IMR-90 (cell line): ENCODE measurements around the gene FIBCD1. TPM values are rescaled to one million over a fixed set of nuclear protein-coding genes. Genes with fewer than 3 reads are reported as not detected.

ENCODE experiments used
- ATAC-seq: fragments of 200-7000 bp; cut with Tn5 transposase; 2 replicates; pipeline ENCODE4 v1.9.1; 2020; ENCODE audit warnings: low read depth, mild to moderate bottlenecking, moderate library complexity
- BruUV-seq: library from RNA; stranded (reverse); fragments of 400-500 nt; replicated peaks from 2 replicates; lab custom pipeline; 2021; lab: Mats Ljungman, UMichigan
- CTCF ChIA-PET: fragments of 300-600 bp; formaldehyde crosslinking; extraction: SDS; loops from one replicate; lab custom pipeline; 2021; ENCODE audit warnings: antibody characterized with exemption; lab: Yijun Ruan, JAX
- POLR2A ChIA-PET: fragments of 300-600 bp; sonication (Branson Sonifier 250); formaldehyde crosslinking; loops from one replicate; lab custom pipeline; 2022; ENCODE audit warnings: antibody characterized with exemption; ENCODE audit not compliant: unreplicated experiment; lab: Charles Lee
- DNase-seq: peaks from one replicate; pipeline ENCODE4 v3.0.0; 2013
- H2AFZ ChIP-seq: replicated peaks from 2 replicates; pipeline ENCODE3; 2013; ENCODE audit warnings: low read length, mild to moderate bottlenecking; ENCODE audit not compliant: poor library complexity
- H2AK5ac ChIP-seq: 2 replicates; pipeline ENCODE4 v1.6.1; 2013; ENCODE audit warnings: low read depth, low read length, inconsistent platforms
- H2AK9ac ChIP-seq: replicated peaks from 2 replicates; pipeline ENCODE3; 2013; ENCODE audit warnings: mild to moderate bottlenecking, low read depth, low read length, moderate library complexity; ENCODE audit not compliant: poor library complexity
- H2BK120ac ChIP-seq: 2 replicates; pipeline ENCODE4 v1.6.1; 2013; ENCODE audit warnings: low read depth, low read length, inconsistent platforms
- H2BK15ac ChIP-seq: 3 replicates; pipeline ENCODE4 v1.6.1; 2013; ENCODE audit warnings: low read depth, low read length, inconsistent platforms
- H2BK20ac ChIP-seq: 2 replicates; pipeline ENCODE4 v1.6.1; 2013; ENCODE audit warnings: low read depth, mild to moderate bottlenecking, inconsistent platforms, low read length, moderate library complexity
- H2BK5ac ChIP-seq: 2 replicates; pipeline ENCODE4 v1.6.1; 2013; ENCODE audit warnings: mild to moderate bottlenecking, low read depth, low read length, inconsistent platforms; ENCODE audit not compliant: poor library complexity, severe bottlenecking
- H3K14ac ChIP-seq: replicated peaks from 2 replicates; pipeline ENCODE4 v1.6.1; 2013; ENCODE audit warnings: low read depth, low read length, inconsistent platforms
- H3K18ac ChIP-seq: 2 replicates; pipeline ENCODE4 v1.6.1; 2013; ENCODE audit warnings: low read depth, low read length, control low read depth
- H3K23ac ChIP-seq: 2 replicates; pipeline ENCODE4 v1.6.1; 2013; ENCODE audit warnings: low read depth, low read length, inconsistent platforms
- H3K27ac ChIP-seq: 2 replicates; pipeline ENCODE4 v1.5.1; 2013; ENCODE audit warnings: mild to moderate bottlenecking, control low read depth, low read length; ENCODE audit not compliant: insufficient read depth
- H3K27me3 ChIP-seq: 2 replicates; pipeline ENCODE4 v1.6.1; 2013; ENCODE audit warnings: low read length; ENCODE audit not compliant: control insufficient read depth, insufficient read depth
- H3K36me3 ChIP-seq: 2 replicates; pipeline ENCODE4 v1.6.1; 2013; ENCODE audit warnings: low read length, mixed read lengths; ENCODE audit not compliant: control insufficient read depth, insufficient read depth
- H3K4ac ChIP-seq: 2 replicates; pipeline ENCODE4 v1.6.1; 2013; ENCODE audit warnings: low read depth, low read length, inconsistent platforms
- H3K4me1 ChIP-seq: 2 replicates; pipeline ENCODE4 v1.6.1; 2013; ENCODE audit warnings: low read length, mixed read lengths; ENCODE audit not compliant: control insufficient read depth, insufficient read depth
- H3K4me2 ChIP-seq: 2 replicates; pipeline ENCODE4 v1.6.1; 2013; ENCODE audit warnings: low read depth, mild to moderate bottlenecking, control low read depth, low read length, moderate library complexity
- H3K4me3 ChIP-seq: 2 replicates; pipeline ENCODE4 v1.5.1; 2013; ENCODE audit warnings: low read depth, mild to moderate bottlenecking, control low read depth, low read length, moderate library complexity; ENCODE audit not compliant: insufficient read depth
- H3K56ac ChIP-seq: 2 replicates; pipeline ENCODE4 v1.6.1; 2013; ENCODE audit warnings: low read length, inconsistent platforms; ENCODE audit not compliant: insufficient read depth; ENCODE audit errors: extremely low read depth
- H3K79me1 ChIP-seq, 2 experiments: 2 replicates each; pipeline ENCODE4 v1.6.1; 2013; ENCODE audit warnings: low read length in 2 of 2, inconsistent platforms in 1 of 2, low read depth in 1 of 2
- H3K9ac ChIP-seq: 2 replicates; pipeline ENCODE4 v1.6.1; 2013; ENCODE audit warnings: low read depth, low read length, control low read depth
- H3K9me1 ChIP-seq: 2 replicates; pipeline ENCODE4 v1.6.1; 2013; ENCODE audit warnings: low read length, inconsistent platforms; ENCODE audit not compliant: insufficient read depth
- H3K9me3 ChIP-seq: 2 replicates; pipeline ENCODE4 v1.6.1; 2013; ENCODE audit warnings: low read length; ENCODE audit not compliant: control insufficient read depth, insufficient read depth
- H4K20me1 ChIP-seq: 2 replicates; pipeline ENCODE4 v1.6.1; 2013; ENCODE audit warnings: low read length, inconsistent platforms; ENCODE audit not compliant: insufficient read depth
- H4K5ac ChIP-seq: 2 replicates; pipeline ENCODE4 v1.6.1; 2013; ENCODE audit warnings: mild to moderate bottlenecking, low read depth, low read length, control low read depth
- H4K8ac ChIP-seq, 2 experiments: 2 replicates each; pipeline ENCODE4 v1.6.1; 2013; ENCODE audit warnings: low read depth in 2 of 2, low read length in 2 of 2, control low read depth in 1 of 2, inconsistent platforms in 1 of 2
- H4K91ac ChIP-seq: 2 replicates; pipeline ENCODE4 v1.6.1; 2013; ENCODE audit warnings: low read depth, low read length, inconsistent platforms; ENCODE audit not compliant: insufficient read depth
- BHLHE40 ChIP-seq: fragments of 150-350 bp; IDR thresholded peaks from 2 replicates; pipeline ENCODE4 v1.6.1; 2016; ENCODE audit warnings: mild to moderate bottlenecking, low read depth, low read length
- CEBPB ChIP-seq: IDR thresholded peaks from 2 replicates; pipeline ENCODE4 v1.6.1; 2012; ENCODE audit warnings: low read depth, low read length, improper control_type of control experiment
- CHD1 ChIP-seq: IDR thresholded peaks from 2 replicates; pipeline ENCODE4 v1.6.1; 2012; ENCODE audit warnings: low read depth, low read length, improper control_type of control experiment
- ELK1 ChIP-seq: fragments of 150-350 bp; IDR thresholded peaks from 2 replicates; pipeline ENCODE4 v1.6.1; 2016; ENCODE audit warnings: low read depth, mild to moderate bottlenecking, low read length, moderate library complexity, borderline replicate concordance
- FOS ChIP-seq: fragments of 150-350 bp; IDR thresholded peaks from 2 replicates; pipeline ENCODE4 v1.6.1; 2016; ENCODE audit warnings: low read depth, low read length
- MAFK ChIP-seq: IDR thresholded peaks from 2 replicates; pipeline ENCODE4 v1.6.1; 2012; ENCODE audit warnings: low read depth, low read length, improper control_type of control experiment
- MAZ ChIP-seq: IDR thresholded peaks from 2 replicates; pipeline ENCODE4 v1.6.1; 2012; ENCODE audit warnings: low read depth, mild to moderate bottlenecking, low read length, improper control_type of control experiment, moderate library complexity, borderline replicate concordance
- MXI1 ChIP-seq: IDR thresholded peaks from 2 replicates; pipeline ENCODE4 v1.6.1; 2012; ENCODE audit warnings: low read depth, mild to moderate bottlenecking, low read length, moderate library complexity, borderline replicate concordance
- NFE2L2 ChIP-seq: fragments of 150-350 bp; IDR thresholded peaks from 2 replicates; pipeline ENCODE4 v1.6.1; 2016; ENCODE audit warnings: low read depth, mild to moderate bottlenecking, low read length
- POLR2A ChIP-seq: IDR thresholded peaks from 2 replicates; pipeline ENCODE4 v1.6.1; 2012; ENCODE audit warnings: mild to moderate bottlenecking, low read depth, low read length
- RAD21 ChIP-seq: IDR thresholded peaks from 2 replicates; pipeline ENCODE4 v1.6.1; 2012; ENCODE audit warnings: low read length, improper control_type of control experiment
- RCOR1 ChIP-seq: IDR thresholded peaks from 2 replicates; pipeline ENCODE4 v1.6.1; 2012; ENCODE audit warnings: mild to moderate bottlenecking, low read length, improper control_type of control experiment; ENCODE audit not compliant: insufficient replicate concordance
- RFX5 ChIP-seq: IDR thresholded peaks from 2 replicates; pipeline ENCODE4 v1.8.0; 2012; ENCODE audit warnings: low read depth, mild to moderate bottlenecking, low read length, moderate library complexity
- SMC3 ChIP-seq: fragments of 150-350 bp; IDR thresholded peaks from 2 replicates; pipeline ENCODE4 v1.6.1; 2016; ENCODE audit warnings: low read depth, mild to moderate bottlenecking, antibody characterized with exemption, low read length, moderate library complexity
- WGBS, 2 experiments: methylation state at CpG; one replicate each; pipeline versions ENCODE4 v1.1.5 to v1.1.7; 2013; ENCODE audit warnings: missing lambda C conversion rate in 2 of 2; ENCODE audit not compliant: insufficient read length in 1 of 2; ENCODE audit errors: extremely low coverage in 2 of 2; 5-methylcytosine and 5-hydroxymethylcytosine counted together
- dilution Hi-C: fragments of 300-500 bp; cut with HindIII; formaldehyde crosslinking; loops from one replicate; pipeline ENCODE4 v1.14.3; 2018; ENCODE audit warnings: low sequenced_read_pairs; ENCODE audit not compliant: unreplicated experiment
- in situ Hi-C: fragments of 300-500 bp; cut with MboI; formaldehyde crosslinking; loops from 3 replicates; pipeline ENCODE4 v1.14.3; 2019; ENCODE audit warnings: low sequenced_read_pairs, inconsistent platforms, mixed read lengths
- intact Hi-C: fragments of 100-400 bp; cut with micrococcal nuclease; formaldehyde crosslinking; loops from 2 replicates; pipeline ENCODE4 v1.10.0; 2022
- polyA plus RNA-seq, 3 experiments: library from polyadenylated mRNA; depleted of rRNA; stranded (reverse); fragments of >200 nt; gene quantifications; 2 replicates each; pipeline ENCODE4 v1.2.3, GENCODE V29; 2012; ENCODE audit warnings: low replicate concordance in 1 of 3
- total RNA-seq: library from RNA; depleted of rRNA; stranded (reverse); fragments of >200 nt; gene quantifications from 2 replicates; pipeline ENCODE4 v1.2.3, GENCODE V29; 2012
- TF ChIP-seq, protein P1 (sequence below): fragments of 150-350 bp; IDR thresholded peaks from 2 replicates; pipeline ENCODE4 v1.6.1; 2017; ENCODE audit warnings: mild to moderate bottlenecking, antibody characterized with exemption, low read length, low read depth
- TF ChIP-seq, protein P2 (sequence below): conservative IDR thresholded peaks from 2 replicates; pipeline ENCODE4 v1.5.1; 2012; ENCODE audit warnings: mild to moderate bottlenecking, low read depth, low read length, improper control_type of control experiment

FIBCD1 gene
- total and polyA plus RNA-seq, 2 of the 4 experiments (the other 2 are of a cell fraction) = 1.1 to 10.1 TPM

GRCh38 chr9:130981756-130982137, 42.7 kb upstream of the FIBCD1 start:
- H4K20me1 ChIP-seq = no peaks in the 10 kb centered on the region
- CTCF ChIA-PET = no interaction called here
- no TSS peak for BruUV-seq
- H3K9ac ChIP-seq = no peak overlapping the region
- no peak overlapping the region for H4K5ac ChIP-seq
- H3K56ac ChIP-seq = no peak overlapping the region
- no peak overlapping the region for H2BK15ac ChIP-seq
- no peaks in the 10 kb centered on the region for H3K9me1 ChIP-seq
- in situ Hi-C loops (no loop called here), dilution Hi-C loops (no loop called here), intact Hi-C loops (no loop called here)
- no peak overlapping the region for H2AFZ ChIP-seq
- WGBS, 2 experiments = 47% methylated on average over 9 of the region's 14 CpGs; no CpG with 5 or more reads in 1 of the 2 experiments
- H3K4ac ChIP-seq = no peak overlapping the region
- H4K8ac ChIP-seq = no peak overlapping the region
- ATAC-seq = no peak
- H3K4me3 ChIP-seq = no peak overlapping the region
- peaks cover 53% of the 10 kb centered on the region for H3K27me3 ChIP-seq
- no peaks in the 10 kb centered on the region for H3K4me1 ChIP-seq
- no peaks in the 10 kb centered on the region for H3K36me3 ChIP-seq
- H3K4me2 ChIP-seq = no peak overlapping the region
- no peak for TF ChIP-seq NFE2L2
- no peak for TF ChIP-seq CHD1
- no peak for TF ChIP-seq BHLHE40
- no peak for TF ChIP-seq FOS
- no peak for TF ChIP-seq ELK1
- TF ChIP-seq CEBPB = no peak
- no peak for TF ChIP-seq MAZ
- no peak for TF ChIP-seq SMC3
- no peak for TF ChIP-seq RCOR1
- TF ChIP-seq RAD21 = no peak
- TF ChIP-seq, protein P1, sequence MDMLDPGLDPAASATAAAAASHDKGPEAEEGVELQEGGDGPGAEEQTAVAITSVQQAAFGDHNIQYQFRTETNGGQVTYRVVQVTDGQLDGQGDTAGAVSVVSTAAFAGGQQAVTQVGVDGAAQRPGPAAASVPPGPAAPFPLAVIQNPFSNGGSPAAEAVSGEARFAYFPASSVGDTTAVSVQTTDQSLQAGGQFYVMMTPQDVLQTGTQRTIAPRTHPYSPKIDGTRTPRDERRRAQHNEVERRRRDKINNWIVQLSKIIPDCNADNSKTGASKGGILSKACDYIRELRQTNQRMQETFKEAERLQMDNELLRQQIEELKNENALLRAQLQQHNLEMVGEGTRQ = no peak
- TF ChIP-seq, protein P2, sequence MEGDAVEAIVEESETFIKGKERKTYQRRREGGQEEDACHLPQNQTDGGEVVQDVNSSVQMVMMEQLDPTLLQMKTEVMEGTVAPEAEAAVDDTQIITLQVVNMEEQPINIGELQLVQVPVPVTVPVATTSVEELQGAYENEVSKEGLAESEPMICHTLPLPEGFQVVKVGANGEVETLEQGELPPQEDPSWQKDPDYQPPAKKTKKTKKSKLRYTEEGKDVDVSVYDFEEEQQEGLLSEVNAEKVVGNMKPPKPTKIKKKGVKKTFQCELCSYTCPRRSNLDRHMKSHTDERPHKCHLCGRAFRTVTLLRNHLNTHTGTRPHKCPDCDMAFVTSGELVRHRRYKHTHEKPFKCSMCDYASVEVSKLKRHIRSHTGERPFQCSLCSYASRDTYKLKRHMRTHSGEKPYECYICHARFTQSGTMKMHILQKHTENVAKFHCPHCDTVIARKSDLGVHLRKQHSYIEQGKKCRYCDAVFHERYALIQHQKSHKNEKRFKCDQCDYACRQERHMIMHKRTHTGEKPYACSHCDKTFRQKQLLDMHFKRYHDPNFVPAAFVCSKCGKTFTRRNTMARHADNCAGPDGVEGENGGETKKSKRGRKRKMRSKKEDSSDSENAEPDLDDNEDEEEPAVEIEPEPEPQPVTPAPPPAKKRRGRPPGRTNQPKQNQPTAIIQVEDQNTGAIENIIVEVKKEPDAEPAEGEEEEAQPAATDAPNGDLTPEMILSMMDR = no peak
- no peak for TF ChIP-seq POLR2A
- TF ChIP-seq RFX5 = no peak
- no peak for TF ChIP-seq MAFK
- TF ChIP-seq MXI1 = no peak
- no peak overlapping the region for H2AK5ac ChIP-seq
- no peak overlapping the region for H2BK120ac ChIP-seq
- no peak overlapping the region for H3K14ac ChIP-seq
- H4K91ac ChIP-seq = no peak overlapping the region
- DNase-seq = no peak
- no peak overlapping the region for H2BK20ac ChIP-seq
- H3K27ac ChIP-seq = no peak overlapping the region
- H2AK9ac ChIP-seq = no peak overlapping the region
- no peaks in the 10 kb centered on the region for H3K79me1 ChIP-seq
- H2BK5ac ChIP-seq = no peak overlapping the region
- no peaks in the 10 kb centered on the region for H3K9me3 ChIP-seq
- POLR2A ChIA-PET = no interaction called here
- no peak overlapping the region for H3K23ac ChIP-seq
- H3K18ac ChIP-seq = no peak overlapping the region
